Stimulated activated CD8-positive, alpha-beta memory T cell treated with anti-CD3 and anti-CD28 coated beads, Interleukin-2, amount 100 ng/mL, for 1 hour (primary cell): ENCODE measurements around the gene SLC12A6.
A peak's percentile ranks its signal among the peaks of the same experiment; 100 is the strongest.

Experiments
- DNase-seq, 2 donors: peaks; one replicate each; pipeline ENCODE4 v3.0.0-alpha.2; 2020; ENCODE audit warnings: low read depth in 2 of 2

SLC12A6 gene

DNA sequence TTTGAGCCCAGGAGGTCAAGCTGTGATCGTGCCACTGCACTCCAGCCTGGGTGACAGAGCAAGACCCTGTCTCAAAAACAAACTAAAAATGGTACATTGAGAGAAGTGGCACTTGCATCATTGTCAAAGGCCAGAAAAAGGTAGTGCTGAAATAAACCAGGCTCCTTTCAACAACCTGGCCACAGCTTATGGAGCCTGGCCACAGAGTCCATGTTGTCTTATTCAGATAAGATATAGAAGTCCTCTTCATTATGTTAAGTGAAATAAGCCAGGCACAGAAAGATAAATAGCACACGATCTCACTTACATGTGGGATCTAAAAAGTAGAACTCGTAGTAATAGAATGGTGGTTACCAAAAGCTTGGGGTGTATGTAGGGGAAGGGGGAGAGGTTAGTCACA is 78.0 kb downstream of the SLC12A6 start:
- DNase-seq, result no peak

DNA sequence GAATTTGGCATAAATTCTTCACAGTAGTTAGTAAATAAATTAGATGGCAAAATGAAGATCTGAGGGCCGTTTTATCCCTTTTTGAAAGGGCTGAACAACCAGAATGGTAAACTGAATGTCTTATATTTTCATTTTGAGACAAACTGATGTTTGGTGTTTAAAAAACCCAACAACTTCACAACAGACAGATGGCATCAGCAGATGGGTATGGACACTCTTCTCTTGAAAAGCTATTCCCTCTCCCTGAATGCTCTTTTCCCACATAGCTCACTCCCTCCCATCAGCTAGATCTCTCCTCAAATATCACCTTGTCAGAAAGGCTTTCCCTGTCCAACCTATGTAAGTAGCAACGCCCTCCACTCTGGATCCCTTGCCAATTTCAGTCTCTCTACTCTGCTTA is 79.4 kb downstream of the SLC12A6 start:
- no peak for DNase-seq

DNA sequence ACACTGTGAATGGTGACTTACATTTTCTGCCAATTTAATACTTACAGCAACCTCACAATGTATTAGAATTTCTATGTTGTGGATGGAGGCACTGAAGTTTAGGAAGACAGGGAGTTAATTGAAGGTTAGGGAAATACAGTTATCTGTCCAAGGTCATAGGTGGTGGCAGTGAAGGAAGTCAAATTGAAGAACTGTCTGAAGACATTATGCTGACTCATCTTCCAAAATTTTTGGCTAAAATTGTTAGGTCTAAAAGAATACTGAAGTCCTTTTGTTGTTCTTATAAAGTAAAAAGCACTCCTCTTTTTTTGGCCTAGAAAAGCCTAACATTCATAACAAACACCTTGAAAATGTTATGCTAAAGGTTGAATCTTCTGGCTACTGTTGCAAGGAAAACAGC is 85.0 kb downstream of the SLC12A6 start:
- DNase-seq, result no peak

DNA sequence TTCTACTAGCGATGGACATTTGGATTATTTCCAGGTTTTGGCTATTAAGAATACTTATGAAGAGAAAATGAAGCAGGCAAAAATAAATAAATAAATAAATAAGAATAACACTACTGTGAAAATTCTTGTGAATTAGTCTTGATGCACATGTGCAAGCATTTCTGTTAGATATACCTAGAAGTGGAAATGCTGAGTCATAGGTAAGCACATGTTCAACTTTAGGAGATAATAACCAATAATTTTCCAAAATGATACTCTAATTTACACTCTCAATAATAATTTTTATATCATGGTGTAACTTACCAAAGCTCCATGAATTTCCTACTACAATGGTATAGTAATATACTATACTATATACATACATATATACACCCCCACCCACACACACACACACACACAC is 89.4 kb downstream of the SLC12A6 start:
- no peak for DNase-seq

DNA sequence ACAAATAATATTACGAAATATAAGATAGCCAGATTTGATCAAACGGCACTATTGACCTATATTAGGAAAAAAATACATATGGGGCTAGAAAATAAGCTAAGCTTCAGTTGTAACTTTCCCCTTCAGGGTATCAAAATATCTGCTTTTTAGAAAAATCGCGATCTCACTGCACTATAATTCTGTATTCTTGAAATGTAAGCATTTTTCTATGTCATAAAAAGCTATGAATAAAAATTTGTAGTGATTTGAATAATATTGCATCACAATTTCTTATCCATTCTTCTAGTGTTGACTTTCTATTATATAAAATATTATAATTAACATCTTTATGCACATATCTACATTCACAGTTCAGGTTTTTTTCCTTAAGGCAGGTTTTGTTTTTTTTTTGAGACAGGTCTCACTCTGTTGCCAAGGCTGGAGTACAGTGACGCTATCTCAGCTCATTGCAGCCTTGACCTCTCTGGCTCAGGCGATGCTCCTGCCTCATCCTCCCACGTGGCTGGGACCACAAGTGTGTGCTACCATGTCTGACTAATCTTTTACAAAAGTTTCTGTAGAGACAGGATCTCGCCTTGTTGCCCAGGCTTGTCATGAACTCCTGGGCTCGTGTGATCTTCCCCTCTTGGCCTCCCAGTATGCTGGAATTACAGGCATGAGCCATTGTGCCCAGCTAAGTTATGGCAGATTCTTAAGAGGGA is 91.2 kb downstream of the SLC12A6 start:
- no peak for DNase-seq

DNA sequence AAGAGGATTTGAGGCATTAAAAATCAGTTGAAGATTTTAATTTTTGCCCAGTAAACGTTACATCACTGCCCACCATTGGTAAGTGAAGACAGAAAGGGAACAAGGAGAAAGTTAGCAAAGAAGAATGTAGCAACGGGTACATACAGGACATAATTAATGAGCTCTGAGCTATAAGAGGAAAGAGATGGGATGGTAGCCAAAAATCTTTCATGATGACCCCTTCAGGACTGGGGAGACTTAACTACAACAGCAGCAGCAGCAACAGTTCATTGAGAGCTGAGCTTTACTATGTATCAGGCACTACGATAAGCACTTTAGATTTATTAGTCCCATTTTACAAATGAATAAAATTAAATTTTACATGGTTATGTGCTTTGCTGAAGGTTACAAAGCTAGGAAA is 94.4 kb downstream of the SLC12A6 start:
- DNase-seq, result no peak

DNA sequence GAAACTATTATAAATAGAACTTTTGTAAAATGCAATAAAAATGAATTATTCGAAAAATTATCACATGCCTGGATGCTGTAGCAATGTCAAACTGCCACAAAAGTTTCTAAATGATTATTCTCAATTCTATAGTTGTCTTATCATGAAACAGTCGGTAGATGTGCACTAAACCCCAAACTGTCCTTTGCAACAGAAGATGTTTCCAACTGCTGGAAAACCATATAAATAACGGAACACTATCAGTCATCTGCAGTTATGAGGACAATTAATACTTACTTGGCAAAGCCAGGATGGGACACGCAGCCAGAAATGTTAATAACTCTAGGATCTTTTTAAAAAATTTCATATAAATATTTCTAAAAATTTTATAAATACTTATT is 95.3 kb downstream of the SLC12A6 start:
- DNase-seq, result no peak

DNA sequence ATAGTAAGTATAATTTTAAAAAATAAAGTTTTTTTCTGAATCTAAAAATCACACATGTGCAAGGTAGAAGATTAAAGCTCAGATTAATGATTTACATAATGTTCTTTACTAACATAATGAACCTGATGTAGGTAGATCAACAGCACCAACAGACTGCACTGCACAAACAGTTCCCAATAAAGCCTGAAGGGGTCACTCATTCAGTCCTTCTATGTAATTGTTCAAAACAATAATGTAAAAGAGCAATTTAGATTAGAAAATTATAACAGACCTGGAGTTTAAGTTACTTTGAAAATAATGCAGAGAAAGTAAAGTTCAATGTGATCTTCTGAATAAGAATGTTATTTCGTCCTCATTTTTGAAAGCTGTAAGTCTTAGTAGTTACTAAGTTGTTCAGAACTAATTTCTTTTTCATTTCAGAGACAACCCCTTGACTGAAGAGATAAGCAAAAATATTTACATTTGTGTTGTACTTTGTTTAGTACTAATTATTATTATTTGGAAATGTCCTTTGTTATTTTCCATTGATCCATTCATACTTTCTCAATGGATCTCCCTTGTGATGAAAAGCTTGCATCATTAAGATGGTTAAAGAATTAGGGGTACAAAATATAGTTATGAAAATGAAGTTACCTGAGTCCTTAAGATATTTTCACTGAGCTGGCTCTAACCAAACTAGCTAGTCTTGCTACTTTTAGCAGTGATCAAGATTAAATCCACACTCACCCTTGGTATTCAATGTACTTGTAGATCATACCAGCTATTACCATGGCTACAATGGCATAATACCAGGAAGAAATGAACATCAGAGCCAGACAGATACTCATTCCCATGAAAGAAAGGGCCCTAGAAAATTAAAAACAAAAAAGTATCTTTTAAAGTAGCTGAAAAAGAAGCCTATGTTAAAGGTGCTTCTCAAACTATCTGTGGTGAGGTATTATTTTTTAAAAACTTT is 95.9 kb downstream of the SLC12A6 start:
- no peak for DNase-seq

DNA sequence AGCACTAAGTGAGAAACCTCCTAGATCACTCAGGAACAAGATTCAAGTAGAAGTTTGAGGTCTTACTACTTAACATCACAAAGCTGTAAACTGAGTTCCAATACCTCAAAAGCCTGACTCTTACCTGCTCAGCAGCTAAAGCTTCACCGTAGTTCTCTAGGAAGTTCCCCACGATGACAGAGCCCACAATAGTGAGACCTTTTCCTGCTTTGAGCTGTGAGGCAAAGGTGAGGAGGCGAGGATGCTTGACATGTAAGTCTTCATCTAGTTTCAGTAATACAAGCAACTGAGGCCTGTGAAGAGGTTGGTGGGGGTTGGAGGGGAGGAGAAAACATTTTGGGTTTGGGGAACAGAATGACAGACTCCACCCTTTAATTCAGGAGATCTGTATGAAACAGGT is 97.0 kb downstream of the SLC12A6 start:
- no peak for DNase-seq

DNA sequence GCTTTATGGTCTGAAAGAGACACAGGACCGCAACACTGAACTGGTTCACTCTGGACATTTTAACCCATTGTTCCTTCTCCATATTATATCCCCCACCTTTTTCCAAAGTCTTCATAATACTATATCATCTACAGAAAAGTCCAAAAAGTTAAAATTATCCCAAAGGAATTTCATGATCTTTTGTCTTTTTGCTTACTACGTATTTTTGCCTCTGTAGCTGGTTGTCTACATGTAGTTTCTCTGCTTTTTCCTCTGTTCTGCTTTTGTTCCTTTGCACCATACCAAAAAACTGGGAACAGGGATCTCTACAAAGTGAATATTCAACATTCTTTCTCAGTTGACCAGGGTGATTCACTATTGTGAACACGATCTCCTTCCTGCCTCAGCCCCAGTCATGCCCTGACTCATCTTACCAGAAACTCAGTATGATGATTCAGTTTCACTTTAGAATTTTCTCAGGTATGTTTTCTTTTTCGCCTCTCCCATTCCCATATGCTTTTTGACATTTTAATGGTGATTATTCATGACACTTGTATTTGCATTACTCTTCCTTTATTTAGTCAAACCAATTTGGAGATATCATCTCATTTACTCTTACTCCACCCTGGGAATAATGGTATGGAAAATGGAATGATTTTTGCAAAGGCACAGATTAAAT is 98.3 kb downstream of the SLC12A6 start:
- DNase-seq, result no peak

DNA sequence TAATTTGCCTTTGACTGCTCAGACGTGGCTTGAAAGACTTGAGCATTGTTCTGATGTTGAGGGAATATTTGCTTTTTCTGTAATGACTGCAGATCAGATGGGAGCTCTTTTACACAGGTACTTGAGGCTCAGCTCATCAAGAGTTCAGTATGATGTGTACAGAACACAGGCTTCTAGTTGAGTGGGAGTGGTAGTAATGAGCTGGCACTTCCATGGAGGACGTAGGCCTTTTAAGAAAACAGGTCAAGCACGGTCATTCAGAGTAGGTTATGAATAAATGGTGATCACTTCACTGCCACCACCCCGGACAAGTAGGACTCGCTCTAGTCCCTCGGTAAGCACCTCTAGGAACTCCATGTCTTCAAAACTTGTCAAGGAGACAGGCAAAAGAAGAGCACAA is 104.0 kb downstream of the SLC12A6 start:
- no peak for DNase-seq

DNA sequence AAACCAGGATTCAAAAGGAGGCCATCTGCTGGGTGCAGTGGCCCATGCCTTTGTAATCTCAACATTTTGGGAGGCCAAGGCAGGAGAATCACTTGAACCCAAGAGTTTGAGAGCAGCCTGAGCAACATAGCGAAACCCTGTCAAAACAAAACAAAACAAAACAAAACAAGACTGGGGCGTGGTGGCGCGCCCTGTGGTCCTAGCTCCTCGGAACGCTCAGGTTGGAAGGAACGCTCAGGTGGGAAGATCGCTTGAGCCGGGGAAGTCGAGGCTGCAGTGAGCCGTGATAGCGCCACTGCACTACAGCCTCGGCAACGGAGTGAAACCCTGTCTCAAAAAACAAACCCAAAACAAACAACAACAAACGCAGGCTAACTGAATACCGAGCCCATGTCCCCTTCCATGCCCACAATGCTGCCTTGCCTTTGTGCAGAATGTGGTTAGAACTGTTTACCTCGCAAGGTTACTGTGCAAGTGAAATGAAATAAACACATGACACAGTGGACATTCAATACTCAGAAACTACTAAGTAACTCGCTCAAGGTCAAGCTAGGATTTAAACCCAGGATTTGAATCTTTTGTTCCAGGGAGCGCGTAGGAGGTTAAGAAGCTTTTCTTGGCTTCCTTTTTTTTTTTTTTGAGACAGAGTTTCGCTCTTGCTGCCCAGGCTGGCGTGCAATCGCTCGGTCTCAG is 113.5 kb downstream of the SLC12A6 start:
- DNase-seq, result no peak

DNA sequence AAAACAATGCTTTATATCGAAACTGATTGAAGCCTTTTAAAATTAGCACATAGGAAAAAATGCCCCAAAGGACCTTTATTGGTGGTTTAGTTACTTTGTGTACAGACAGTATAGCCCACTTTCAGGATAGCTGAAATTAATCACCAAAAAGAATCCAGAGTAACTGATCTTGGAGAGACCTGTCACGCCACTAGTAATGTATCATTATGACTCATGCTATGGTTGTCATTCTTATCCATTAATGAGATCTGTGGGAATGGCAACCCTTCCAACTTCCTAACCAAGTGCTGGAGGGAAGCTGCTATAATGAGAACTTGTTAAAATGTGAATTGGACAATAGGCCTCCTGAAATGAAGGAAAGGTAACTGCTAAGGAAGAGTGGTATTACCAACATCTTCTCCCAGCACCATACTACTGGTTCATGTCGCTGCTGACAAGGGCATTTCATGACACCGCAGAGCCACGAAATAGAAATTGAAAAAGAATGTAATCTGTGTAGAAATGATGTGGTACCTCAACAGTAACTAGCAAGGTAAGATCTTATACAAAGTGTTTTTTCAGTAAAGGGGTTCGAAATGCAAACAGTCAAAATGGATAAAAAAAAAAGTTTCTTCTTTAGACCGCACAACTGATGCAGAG is 119.9 kb downstream of the SLC12A6 start:
- no peak for DNase-seq

DNA sequence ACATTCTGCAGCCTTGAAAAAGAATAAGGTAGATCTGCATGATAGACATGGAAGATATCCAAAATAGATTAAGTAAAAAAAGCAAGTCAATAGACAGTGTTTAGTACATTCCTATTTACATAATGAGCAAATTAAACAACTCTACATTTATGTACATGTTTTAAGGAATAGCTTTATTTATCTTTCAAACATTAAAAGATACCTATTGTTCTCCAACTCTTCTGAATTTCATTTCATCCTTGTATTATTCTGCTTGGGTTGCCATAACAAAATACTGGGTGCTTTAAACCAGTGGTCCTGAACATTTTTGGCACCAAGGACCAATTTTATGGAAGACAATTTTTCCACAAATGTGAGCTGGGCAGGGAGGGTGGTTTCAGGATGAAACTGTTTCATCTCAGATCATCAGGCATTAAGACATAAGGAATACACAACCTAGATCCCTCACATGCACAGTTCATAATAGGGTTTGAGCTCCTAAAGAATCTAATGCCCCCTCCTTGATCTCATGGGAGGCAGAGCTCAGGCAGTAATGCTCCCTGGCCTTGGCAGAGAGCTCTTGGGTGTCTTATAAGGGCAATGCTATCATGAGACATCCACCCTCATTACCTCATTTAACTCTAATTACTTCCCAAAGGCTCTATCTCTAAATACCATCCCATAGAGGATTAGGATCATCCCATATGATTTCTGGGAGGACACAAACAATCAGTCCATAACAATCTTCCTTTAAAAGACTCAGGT is 120.9 kb downstream of the SLC12A6 start:
- no peak for DNase-seq

DNA sequence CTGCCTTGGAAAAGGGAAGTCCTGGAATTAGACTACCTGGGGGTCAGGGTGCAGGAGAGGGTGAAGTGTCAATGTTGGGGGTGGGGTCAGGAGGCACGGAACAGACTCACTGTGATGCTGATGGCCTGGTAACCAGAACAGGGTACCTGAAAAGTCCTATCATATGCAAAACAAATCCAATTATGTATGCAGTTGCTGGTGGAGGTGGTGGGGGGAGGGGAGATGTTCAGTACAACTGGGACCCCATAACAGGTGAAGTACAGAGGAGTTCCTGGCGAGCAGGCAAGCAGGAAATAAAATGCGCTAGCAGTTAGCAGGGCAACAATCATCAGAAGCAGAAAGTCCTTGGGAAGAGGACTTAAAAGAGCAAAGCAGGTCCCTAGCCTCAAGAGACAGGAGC is 123.4 kb downstream of the SLC12A6 start:
- DNase-seq, result no peak

DNA sequence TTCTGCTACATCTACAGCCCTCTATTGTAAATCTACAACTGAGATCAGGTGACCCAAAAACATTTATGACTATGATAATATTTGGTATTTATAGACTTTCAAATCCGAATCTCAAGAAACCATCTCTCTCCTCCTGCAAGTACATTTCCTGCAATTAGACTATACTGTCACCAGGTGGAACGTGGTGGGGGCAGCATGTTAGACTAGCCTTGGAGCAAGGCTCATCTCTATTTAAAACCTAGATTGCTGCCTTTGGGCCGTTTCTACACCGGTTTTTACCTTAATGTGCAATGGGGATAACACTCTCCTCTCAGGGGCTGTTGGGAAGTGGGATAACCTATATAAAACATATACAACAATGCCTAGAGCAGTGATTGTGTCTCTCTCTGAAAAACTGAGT is 123.9 kb downstream of the SLC12A6 start:
- DNase-seq, result no peak

DNA sequence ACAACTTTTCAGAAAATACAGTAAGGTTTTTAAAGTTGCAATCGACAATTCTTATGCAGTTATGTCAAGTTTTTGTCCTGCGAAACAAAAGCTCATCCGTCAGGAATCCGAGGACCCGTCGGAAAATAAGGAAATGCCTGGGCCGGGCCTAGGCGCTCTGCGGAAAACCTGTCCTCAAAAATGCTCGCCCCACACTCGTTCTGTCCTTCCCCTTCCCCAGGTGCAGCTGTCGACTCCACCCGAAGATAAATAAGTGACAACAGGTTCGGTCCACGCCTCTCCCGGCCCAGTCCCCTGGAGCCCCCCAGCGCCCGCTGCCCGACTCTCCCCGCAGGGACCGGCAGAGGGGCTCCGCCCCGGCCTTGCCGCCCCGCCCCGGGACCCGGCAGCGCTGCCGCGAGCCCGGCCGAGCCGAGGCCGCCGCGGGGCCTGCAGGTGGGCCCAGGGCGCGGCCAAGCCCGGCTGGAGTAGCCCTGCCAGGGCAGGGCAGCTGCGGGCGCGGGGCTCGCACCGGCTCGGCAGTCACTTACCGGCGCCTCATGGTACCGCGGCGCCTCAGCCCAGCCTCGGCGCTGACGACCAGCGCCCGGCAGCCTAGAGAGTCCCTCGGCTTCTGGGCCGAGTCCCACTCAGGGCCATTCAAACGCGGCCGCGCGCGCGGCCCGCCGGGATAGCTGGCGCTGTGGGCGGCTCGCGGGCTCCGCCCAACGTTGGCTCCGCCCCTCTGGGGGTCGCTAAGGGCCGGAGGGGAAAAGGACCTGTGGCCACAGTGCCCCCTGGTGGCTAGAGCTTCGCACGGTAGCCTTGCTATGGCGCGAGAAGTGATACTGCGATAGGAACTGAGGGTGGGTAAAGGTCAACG is 127.9 kb downstream of the SLC12A6 start, which contains the start of gene KATNBL1:
Gene KATNBL1, minus strand, starts transcription at position 676 of the 862 bp plus-strand sequence. CDS start 46,420 bp downstream, outside the sequence.
- DNase-seq, result peak; percentile 94 to 97

DNA sequence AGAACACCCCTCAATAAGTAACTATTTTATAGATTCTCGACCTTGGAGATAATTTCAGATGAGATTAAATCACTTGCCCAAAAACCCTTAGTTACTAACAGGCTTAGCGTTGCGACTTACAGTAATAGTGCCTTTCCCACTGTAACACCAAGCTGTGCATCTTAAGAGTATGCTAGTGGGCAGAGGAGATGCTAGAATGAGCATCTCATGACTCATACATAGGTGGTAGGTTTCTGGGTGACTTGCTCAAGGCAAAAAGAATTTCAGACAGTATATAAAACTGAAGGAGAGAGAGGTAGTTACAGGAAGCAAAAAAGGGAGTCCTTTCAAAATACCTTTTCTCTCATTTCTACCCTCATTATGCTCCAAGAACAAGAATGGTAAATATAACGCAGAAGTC is 131.6 kb downstream of the SLC12A6 start:
- DNase-seq, result no peak

DNA sequence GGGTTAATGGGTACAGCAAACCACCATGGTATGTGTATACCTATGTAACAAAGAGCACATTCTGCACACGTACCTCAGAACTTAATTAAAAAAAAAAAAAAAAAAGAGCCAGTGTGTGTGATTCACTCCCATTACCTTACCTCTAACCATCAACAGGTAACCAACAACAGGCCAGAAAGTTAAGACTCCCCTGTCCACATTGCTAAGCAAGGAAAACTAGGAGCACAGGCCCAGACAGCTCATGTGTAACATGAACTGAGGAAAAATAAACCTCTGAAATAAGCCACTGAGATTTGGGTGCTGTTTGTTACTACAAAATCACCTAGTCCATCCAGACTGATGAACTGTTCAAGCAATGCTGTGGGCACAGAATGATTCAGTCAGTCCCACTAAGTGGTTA is 133.6 kb downstream of the SLC12A6 start:
- no peak for DNase-seq

DNA sequence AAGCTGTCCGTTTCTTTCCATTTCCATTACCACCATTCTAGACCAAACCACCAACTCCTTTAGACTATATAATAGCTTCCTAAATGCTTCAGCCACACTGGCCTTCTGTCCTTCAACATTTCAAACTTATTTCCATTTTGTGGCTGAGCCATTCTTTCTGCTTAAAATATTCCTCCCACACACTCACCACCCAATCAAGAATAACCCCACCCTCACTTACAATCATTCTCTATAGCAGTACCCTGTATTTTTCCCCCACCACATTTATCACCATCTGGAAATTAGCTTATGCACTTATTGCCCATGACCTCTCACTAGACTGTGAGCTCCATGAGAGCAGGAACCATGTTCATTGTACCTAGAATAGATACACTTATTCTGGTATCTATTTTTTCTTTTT is 134.3 kb downstream of the SLC12A6 start:
- no peak for DNase-seq
